Measurements from ENCODE around the gene ITK.

ITK gene

DNA sequence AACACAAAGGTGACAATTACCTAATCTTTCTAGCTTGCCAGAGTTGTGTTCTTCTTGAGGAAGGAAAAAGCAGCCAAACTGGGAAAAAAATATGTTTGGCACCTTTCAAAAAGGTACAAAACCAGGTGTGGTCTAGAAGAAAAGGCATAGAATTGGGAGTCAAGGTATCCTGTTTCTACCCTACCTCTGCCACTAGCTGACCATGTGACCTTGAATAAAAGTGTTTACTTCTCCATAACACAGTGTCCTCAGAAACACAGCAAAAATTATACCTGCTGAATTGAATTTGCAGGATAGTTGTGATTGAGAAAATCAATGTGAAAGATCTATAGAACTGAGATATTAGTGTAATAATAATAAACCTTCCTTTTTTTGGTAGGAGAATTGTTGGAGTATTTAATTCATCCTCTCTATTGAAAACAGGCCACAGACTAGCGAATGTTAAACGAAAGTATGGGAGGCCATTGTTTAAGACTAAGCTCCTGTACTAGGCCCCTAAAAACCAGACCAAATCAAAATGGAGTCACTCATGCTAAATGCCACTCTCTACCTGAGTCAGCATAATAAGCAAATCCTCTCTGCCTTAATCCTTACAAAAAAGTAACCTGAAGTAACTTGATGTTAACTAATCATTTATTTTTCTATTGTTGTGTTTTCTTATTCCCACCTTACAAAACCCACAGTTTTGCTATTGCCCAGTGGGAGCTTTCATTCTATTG, 97.8 kb downstream of the ITK start:
- in situ Hi-C loops (cut with MboI; ENCODE audit: low sequenced_read_pairs): no loop called here

- in situ Hi-C loops (cut with MboI; ENCODE audit: low sequenced_read_pairs): no loop called here
These were observed 99.1 kb downstream of the ITK start for GRCh38 chr5:157279605-157280239.

DNA sequence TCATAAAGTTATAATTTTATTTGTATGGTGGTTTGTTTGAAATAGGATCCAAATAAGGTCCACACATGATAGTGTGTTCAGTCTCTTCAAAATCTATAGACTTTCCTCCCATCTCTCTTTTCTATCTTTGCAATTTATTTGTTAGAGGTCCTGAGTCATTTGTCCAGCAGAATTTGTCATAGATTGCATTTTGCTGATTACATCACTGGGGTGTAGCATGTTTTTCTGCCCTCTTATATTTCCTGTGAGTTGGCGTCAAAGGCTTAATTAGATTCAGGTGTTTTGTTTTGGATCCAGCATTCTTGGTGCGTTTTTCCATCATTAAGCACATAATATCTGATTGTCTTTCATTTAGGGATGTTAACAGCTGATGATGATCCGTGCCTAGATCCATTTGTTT, 100.3 kb downstream of the ITK start:
- in situ Hi-C loops (cut with MboI; ENCODE audit: low sequenced_read_pairs): no loop called here

DNA sequence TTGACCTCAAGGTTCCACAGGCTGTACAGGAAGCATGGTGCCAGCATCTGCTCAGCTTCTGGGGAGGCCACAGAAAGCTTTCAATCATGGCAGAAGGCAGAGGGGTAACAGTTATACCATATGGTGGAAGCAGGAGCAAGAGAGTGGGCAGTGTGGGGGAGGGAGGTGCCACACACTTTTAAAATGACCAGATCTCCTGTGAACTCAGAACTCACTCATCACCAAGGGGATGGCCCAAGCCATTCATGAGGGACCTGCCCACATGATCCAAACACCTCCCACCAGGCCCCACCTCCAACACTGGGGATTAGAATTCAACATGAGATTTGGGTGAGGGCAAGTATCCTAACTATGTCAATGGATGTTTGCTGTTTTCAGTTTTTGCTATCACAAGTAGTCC, 101.5 kb downstream of the ITK start:
- in situ Hi-C loops (cut with MboI; ENCODE audit: low sequenced_read_pairs): no loop called here

DNA sequence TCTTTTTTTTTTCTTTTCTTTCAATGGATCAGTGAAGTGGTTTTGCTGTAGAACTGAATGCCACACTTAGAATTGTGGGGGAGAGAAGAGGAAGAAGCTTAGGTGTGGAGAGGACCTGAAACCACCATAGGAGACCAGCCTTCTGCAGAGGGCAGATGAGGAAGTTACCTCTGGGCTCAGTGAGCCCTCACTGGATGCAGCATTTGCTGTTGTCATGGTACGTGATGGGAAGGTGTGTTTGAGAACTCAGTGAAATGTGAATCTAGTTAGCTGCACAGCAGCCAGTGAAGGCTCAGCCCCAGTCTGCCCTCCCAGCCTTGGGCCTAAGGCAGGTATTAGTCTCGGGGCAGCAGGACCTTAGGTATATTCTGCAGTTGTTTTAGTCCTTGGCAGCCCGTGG, 102.8 kb downstream of the ITK start:
- in situ Hi-C loops (cut with MboI; ENCODE audit: low sequenced_read_pairs): no loop called here

DNA sequence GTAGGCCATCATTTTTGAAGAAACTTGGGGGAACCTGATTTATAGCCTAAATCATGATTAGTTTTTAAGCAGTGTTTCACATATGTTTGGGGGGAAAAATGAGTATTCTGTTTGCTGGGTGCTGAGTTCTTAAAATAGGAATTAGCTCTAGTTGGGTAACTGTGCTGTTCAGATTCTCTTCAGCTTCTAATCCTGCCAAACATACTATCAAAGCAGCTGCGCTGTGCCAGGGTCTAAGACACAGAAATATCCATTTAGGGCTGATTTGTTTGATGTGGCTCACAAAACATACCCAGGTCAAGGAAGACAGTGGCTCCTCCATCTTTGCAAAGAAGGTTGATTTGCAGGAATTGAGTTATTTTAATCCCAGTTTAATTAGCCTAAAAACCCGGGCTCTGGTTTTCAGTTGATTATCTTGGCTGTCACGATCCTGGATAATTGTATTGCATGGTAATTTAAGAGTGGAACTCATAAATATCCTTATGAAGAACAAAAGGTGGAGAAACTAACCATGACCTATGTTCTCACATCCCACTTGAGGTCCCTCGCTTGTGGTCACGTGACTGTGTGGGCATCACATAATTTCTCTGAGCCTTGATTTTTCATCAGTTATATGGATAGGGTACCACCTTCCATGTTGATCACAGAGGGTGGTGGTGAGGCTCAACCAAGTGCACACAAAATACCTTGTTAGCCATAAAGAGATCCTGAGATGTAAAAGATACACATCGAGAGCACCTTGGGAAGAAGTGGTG, 104.0 kb downstream of the ITK start:
- in situ Hi-C loops (cut with MboI; ENCODE audit: low sequenced_read_pairs): no loop called here

DNA sequence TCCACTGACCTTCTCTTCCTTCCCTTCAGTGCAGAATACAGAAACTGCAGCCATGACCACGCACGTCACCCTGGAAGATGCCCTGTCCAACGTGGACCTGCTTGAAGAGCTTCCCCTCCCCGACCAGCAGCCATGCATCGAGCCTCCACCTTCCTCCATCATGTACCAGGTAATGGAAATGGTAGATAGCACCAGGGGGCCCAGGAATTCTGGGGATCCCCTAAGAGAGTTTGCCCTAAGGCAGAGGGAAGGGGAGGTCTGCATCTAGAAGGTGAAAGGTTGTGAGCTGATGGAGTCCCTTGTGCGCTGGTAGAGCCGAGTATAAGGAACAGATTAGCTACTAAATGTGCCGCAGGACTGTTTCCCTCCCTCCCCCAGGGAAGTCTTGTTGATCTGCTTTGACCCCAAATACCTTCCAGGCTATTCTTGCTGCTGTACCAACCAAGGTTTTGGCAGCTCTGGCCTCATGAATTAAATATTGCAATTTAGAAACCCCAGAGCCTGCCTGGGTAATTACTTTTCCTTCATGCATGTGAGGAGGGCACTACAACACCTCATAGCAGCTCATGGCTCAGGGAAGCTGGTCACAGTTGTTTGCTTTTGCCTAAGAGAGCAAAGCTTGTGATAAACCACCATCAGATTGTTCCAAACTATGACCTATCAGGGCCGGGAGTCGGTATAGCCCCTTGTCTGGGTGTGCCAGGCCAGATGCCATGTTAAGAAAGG, 104.8 kb downstream of the ITK start:
- in situ Hi-C loops (cut with MboI; ENCODE audit: low sequenced_read_pairs): no loop called here

- in situ Hi-C loops (cut with MboI; ENCODE audit: low sequenced_read_pairs): no loop called here
These were observed 106.1 kb downstream of the ITK start for GRCh38 chr5:157286761-157287211.

GRCh38 chr5:157288405-157289163, 107.9 kb downstream of the ITK start:
- in situ Hi-C loops (cut with MboI; ENCODE audit: low sequenced_read_pairs): no loop called here

- in situ Hi-C loops (cut with MboI; ENCODE audit: low sequenced_read_pairs): no loop called here
These were observed 108.7 kb downstream of the ITK start for GRCh38 chr5:157289164-157289819.

GRCh38 chr5:157290156-157290980, 109.7 kb downstream of the ITK start:
- in situ Hi-C loops (cut with MboI; ENCODE audit: low sequenced_read_pairs): no loop called here

GRCh38 chr5:157290981-157291711, 110.5 kb downstream of the ITK start:
- in situ Hi-C loops (cut with MboI; ENCODE audit: low sequenced_read_pairs): no loop called here

GRCh38 chr5:157292599-157292998, 112.0 kb downstream of the ITK start:
- in situ Hi-C loops (cut with MboI; ENCODE audit: low sequenced_read_pairs): no loop called here

- in situ Hi-C loops (cut with MboI; ENCODE audit: low sequenced_read_pairs): no loop called here
These were observed 113.9 kb downstream of the ITK start for GRCh38 chr5:157294407-157295091.

DNA sequence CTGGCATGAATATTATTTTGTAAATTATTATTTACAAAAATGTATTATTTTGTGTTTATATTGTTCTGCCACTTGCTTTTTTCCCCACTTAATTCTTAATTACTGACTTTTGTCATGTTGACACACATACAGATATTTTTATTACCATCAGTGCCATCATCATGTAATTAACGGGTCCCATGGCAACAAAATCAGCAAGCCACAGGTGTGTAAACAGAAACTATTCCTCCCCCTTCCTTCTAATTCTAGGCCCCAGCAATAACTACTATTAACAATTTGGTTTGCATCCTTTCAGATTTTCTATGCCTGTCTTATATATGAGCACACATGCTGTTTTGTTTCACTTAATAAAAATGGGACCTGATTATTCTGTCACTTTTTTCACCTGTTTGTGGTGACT, 114.6 kb downstream of the ITK start:
- in situ Hi-C loops (cut with MboI; ENCODE audit: low sequenced_read_pairs): no loop called here

GRCh38 chr5:157300564-157300963, 119.9 kb downstream of the ITK start:
- in situ Hi-C loops (cut with MboI; ENCODE audit: low sequenced_read_pairs): no loop called here

- in situ Hi-C loops (cut with MboI; ENCODE audit: low sequenced_read_pairs): no loop called here
These were observed 120.4 kb downstream of the ITK start for GRCh38 chr5:157301066-157301465.

DNA sequence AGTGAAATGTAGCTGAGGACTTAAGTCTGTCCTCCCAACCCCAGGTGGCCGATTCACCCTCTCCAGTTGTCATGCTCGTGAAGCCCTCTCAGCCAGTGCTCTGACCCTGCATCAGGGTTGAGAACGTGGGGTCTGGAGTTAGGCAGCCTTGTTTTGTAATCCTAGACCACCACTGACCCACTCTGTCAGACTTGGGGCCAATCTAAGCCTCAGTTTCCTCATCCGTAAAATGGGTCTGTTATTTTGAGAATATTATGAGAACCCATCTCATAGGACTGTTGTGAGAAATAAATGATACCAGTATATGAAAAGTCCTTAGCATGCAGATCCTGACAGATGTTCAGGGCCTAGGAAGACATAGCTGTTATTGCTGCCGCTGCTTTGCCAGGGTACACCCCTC, 122.4 kb downstream of the ITK start:
- in situ Hi-C loops (cut with MboI; ENCODE audit: low sequenced_read_pairs): no loop called here
